Measurements from ENCODE around the gene CRYBG2.

CRYBG2 gene

DNA sequence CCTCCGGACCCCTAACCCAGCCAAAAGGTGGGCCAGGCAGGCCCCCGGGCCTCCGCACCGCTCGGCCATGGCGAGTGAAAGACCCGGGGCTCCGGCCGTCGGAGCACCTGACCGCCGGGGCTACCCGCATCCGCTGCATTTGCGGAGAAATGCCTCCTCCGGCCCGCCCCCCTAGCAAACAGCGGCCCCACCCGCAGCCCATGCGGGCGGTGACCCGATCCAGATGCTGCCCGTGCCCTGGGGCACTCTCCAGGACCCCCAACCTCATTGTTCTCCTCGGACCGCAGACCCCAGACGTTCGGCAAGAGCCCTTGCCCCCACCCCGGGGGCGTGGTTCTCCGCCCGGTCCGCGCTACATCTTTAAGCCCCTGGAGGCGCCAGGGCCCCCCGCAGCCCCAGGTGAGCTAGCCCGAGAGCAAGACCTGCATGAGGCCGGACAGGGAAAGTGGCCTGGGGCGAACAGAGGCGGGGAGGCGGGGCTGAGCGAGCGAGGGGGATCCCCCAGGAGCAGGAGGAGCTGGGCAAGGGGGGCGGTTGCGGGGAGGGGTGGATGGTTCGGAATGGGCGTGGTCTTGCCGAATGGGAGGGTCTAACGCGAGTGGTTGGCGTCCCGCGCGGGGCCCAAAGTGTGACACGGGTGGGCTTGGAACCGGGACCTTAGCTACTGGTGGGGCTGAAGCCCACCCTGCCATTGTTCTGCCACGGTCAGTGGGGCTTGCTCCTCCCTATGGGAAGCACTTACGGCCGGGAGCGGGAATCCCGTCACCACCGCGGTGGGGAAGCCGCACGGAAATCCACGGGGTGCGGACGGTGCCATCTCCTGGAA, 6.3 kb upstream of the CRYBG2 start:
- no peak for TF ChIP-seq TAF1 (IDR thresholded peaks at IDR 0.05; ENCODE audit: borderline replicate concordance, insufficient read depth, low read length)
- TF ChIP-seq POLR2AphosphoS5 (IDR thresholded peaks at IDR 0.05; ENCODE audit: low read depth, low read length): no peak
- TF ChIP-seq SIN3A (IDR thresholded peaks at IDR 0.05; ENCODE audit: borderline replicate concordance, insufficient read depth, low read length): no peak
- no peak for TF ChIP-seq FOXP2 (optimal IDR thresholded peaks at IDR 0.05; ENCODE audit: borderline replicate concordance, extremely low read depth, extremely low read length, insufficient read depth)
- no peak for TF ChIP-seq REST (IDR thresholded peaks at IDR 0.05; ENCODE audit: insufficient read depth in 1 of 2, low read depth in 2 of 2, low read length in 2 of 2)

- no peak for TF ChIP-seq SIN3A (IDR thresholded peaks at IDR 0.05; ENCODE audit: borderline replicate concordance, insufficient read depth, low read length)
- no peak for TF ChIP-seq TAF1 (IDR thresholded peaks at IDR 0.05; ENCODE audit: borderline replicate concordance, insufficient read depth, low read length)
- no peak for TF ChIP-seq REST (IDR thresholded peaks at IDR 0.05; ENCODE audit: insufficient read depth in 1 of 2, low read depth in 2 of 2, low read length in 2 of 2)
- no peak for TF ChIP-seq POLR2AphosphoS5 (IDR thresholded peaks at IDR 0.05; ENCODE audit: low read depth, low read length)
- TF ChIP-seq FOXP2 (optimal IDR thresholded peaks at IDR 0.05; ENCODE audit: borderline replicate concordance, extremely low read depth, extremely low read length, insufficient read depth): no peak
Measured at GRCh38 chr1:26358411-26359384, 4.8 kb upstream of the CRYBG2 start.

DNA sequence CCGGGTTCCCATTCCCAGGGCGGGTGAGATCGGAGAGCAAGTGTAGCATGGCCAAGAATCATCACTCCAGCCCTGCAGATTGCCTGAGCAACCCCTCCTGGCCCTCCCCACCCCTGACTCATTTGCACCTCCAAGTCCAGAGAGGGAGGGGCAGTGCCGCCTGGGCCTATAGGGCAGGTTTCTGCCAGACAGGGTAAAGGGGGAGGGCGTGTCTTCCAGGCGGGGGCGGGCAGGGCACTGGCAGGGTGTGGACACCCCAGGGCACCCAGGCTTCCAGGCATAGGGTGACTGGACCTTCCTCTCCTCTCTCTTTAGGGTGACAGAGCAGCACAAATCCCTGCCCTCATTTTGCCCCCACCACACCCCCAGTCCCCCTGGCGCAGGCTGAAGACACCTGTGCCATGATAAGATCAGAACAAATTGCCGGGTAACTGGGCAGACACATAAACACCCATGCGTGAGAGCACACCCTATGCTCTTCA, 3.2 kb upstream of the CRYBG2 start:
- no peak for TF ChIP-seq POLR2AphosphoS5 (IDR thresholded peaks at IDR 0.05; ENCODE audit: low read depth, low read length)
- TF ChIP-seq REST (IDR thresholded peaks at IDR 0.05; ENCODE audit: insufficient read depth in 1 of 2, low read depth in 2 of 2, low read length in 2 of 2): no peak
- no peak for TF ChIP-seq SIN3A (IDR thresholded peaks at IDR 0.05; ENCODE audit: borderline replicate concordance, insufficient read depth, low read length)
- TF ChIP-seq FOXP2 (optimal IDR thresholded peaks at IDR 0.05; ENCODE audit: borderline replicate concordance, extremely low read depth, extremely low read length, insufficient read depth): no peak
- TF ChIP-seq TAF1 (IDR thresholded peaks at IDR 0.05; ENCODE audit: borderline replicate concordance, insufficient read depth, low read length): no peak

DNA sequence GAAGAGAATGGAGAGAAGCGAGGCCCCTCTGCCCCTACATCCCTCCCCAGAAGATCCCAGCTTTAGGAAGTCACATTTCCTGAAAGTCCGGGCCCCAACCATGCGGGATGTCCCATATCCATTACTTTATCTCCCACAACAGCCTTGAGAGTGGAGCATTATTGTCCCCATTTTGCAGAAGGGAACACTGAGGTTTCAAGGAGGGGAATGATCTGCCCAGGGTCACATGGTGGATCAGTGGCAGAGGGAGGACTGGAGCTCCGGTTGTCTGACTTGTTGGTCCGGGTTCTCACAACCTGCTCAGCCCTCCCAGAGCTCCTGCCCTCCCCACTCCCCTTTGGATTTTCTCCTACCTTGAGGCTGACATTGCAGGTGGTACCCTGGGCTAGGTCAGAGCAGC, 2.2 kb upstream of the CRYBG2 start:
- TF ChIP-seq TAF1 (IDR thresholded peaks at IDR 0.05; ENCODE audit: borderline replicate concordance, insufficient read depth, low read length) (no peak), REST (IDR thresholded peaks at IDR 0.05; ENCODE audit: insufficient read depth in 1 of 2, low read depth in 2 of 2, low read length in 2 of 2) (no peak), SIN3A (IDR thresholded peaks at IDR 0.05; ENCODE audit: borderline replicate concordance, insufficient read depth, low read length) (no peak), FOXP2 (optimal IDR thresholded peaks at IDR 0.05; ENCODE audit: borderline replicate concordance, extremely low read depth, extremely low read length, insufficient read depth) (no peak), POLR2AphosphoS5 (IDR thresholded peaks at IDR 0.05; ENCODE audit: low read depth, low read length) (no peak)
